ENCODE measurements around the gene CNNM2. TPM values are rescaled to one million over a fixed set of nuclear protein-coding genes. Genes with fewer than 3 reads are reported as not detected.

The CNNM2 gene
- 17.2 TPM for total RNA-seq

GRCh38 chr10:102917962-102918816 lies at the start of gene CNNM2:
CNNM2 (plus strand) TSS chr10:102918294; CDS start chr10:102918481, 187 bp downstream.

GRCh38 chr10:102869258-102870198 lies 48.6 kb upstream of the CNNM2 start, which contains the start of gene AS3MT:
AS3MT (plus strand) TSS chr10:102869470; CDS start chr10:102869593, 123 bp downstream.

Small RNA genes within 50 kb of the gene (small RNA-seq; reads per million reads assigned to genes)
- not detected for gene AS3MT (ENCODE audit: low replicate concordance)
- not detected for gene RF00026 (ENCODE audit: low replicate concordance)
- gene RF02271 (ENCODE audit: low replicate concordance), result not detected

Other genes with a start within 250 kb of the CNNM2 start
- 27.5 TPM for gene ARL3, start 203.9 kb upstream of the CNNM2 start, total RNA-seq
- 11.0 TPM for gene SFXN2, start 203.7 kb upstream of the CNNM2 start, total RNA-seq
- gene WBP1L, start 174.3 kb upstream of the CNNM2 start, total RNA-seq, result 21.3 TPM
- not detected for gene CYP17A1, start 80.9 kb upstream of the CNNM2 start, total RNA-seq
- 39.8 TPM for gene BORCS7, start 64.0 kb upstream of the CNNM2 start, total RNA-seq
- gene AS3MT, start 48.8 kb upstream of the CNNM2 start, total RNA-seq, result 13.8 TPM